HG02943 (cell line): ENCODE data around the gene C4orf51.

Source experiments
- ATAC-seq: cut with Tn5 transposase; IDR thresholded peaks from one replicate; pipeline ENCODE4 v1.9.1; 2021; ENCODE audit warnings: mild to moderate bottlenecking, low read depth, moderate library complexity; ENCODE audit not compliant: unreplicated experiment

Gene C4orf51

DNA sequence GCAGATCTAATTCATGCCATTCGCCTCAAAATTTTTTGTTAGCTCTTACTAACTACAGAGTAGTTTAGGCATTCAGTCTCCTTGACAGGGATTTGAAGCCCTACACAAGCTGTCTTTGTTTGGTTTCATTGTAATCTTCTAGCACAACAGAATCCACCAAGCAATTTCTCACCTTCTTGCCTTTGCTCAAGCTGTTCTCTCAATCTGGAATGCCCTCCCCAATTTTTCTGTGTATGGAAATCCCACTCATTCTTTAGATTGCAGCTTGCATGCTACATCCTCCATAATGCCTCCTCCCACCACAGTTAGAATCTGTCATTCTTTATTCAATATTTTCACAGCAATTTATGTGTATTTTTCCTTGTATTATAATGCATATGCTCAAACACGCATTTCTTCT, 63.7 kb downstream of the C4orf51 start:
- no peak for ATAC-seq

GRCh38 chr4:145755802-145756201, 75.9 kb downstream of the C4orf51 start:
- ATAC-seq = no peak

DNA sequence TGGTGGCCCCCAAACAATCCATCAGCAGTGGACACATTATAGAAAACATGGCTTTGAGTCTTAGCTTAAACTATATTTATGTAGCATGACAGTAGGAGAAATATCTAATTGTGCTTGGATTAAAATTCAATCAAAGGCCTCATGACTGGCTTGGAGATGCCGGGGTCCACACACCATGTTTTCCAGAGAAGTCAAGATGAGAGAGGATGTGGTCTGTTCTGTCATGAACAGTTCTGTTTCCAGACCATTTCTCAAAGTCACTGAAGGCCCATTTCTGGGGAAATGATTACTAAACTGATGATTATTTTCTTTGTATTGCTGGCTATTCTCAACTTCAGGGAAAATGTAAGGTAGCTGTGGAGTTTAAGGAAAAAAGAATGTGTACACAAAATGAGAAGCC, 76.3 kb downstream of the C4orf51 start:
- ATAC-seq = no peak

DNA sequence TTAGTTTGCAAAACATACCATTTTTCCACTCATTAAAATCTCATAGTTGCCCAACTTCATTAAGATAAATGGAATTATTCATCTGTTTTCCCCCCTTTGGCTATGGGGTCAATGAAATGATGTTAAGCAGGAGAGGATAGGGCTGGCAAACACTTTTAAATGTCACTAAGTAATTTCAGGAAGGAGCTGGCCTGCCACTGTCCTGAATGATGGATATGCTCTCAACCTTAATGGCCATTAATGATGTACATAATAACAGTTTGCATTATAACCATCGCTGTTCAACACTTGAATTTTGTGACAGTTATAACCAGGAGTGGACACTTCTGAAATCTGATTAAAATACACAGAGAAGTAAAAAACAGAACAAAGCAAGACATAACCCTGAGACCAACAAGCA, 77.2 kb downstream of the C4orf51 start:
- ATAC-seq = no peak

DNA sequence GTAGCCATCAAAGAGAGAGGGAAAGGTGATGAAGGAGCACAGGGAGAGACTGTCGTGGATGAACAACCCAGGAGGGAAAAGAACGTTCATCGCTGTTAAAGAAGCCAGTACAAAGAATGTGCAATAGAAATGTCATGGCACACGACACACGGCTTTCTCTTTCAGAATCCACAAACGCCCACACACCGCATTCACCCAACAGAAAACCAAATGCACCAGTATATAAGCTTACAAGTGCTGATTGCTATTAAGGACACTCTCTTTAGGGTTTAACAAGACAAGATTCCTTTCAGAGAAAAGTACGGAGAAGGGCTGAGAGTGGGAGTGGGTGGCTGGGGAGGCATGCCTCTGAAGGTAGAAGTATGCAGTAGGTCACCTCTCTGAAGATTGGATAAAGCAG, 80.2 kb downstream of the C4orf51 start:
- no peak for ATAC-seq

GRCh38 chr4:145760961-145761929, 81.3 kb downstream of the C4orf51 start:
- ATAC-seq = no peak

DNA sequence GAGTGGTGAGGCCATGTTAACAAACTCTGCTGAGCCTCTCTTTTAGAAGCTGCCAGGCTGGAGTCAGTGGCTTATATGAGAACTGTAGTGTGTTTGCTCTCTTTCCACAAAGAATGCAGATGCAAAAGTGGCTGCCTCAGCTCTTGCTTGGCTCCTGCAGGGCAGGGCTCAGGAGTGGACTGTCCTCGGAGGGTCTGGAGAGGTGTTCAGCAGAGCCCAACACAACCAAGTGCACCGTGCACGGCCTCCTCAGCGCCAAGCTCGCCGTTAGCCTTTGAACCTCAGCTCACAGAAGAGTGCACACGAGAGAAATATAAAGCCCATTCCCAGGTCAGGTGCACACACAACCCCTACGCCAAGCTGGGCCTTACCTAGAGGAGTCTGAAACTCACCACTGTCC, 82.8 kb downstream of the C4orf51 start:
- no peak for ATAC-seq

DNA sequence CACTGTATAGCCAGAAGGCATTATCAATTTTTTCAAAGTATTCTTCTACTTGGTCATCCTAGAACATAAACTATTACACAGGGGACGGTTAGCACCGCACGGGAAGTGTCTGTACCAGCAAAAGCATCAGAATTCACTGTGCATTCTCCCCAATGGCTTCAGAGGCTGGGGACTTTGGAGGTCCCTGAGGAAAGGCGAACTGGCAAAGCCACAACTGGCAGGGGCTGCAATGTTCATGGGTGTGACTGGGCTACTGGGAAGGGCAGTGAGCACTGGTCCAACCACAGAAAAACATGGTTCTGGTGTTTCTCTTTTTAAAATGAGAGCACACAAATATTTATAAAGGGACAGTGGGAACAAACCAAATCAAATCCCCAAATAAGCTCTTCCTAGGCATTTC, 83.5 kb downstream of the C4orf51 start:
- no peak for ATAC-seq

GRCh38 chr4:145766273-145766672, 86.3 kb downstream of the C4orf51 start:
- ATAC-seq = no peak

DNA sequence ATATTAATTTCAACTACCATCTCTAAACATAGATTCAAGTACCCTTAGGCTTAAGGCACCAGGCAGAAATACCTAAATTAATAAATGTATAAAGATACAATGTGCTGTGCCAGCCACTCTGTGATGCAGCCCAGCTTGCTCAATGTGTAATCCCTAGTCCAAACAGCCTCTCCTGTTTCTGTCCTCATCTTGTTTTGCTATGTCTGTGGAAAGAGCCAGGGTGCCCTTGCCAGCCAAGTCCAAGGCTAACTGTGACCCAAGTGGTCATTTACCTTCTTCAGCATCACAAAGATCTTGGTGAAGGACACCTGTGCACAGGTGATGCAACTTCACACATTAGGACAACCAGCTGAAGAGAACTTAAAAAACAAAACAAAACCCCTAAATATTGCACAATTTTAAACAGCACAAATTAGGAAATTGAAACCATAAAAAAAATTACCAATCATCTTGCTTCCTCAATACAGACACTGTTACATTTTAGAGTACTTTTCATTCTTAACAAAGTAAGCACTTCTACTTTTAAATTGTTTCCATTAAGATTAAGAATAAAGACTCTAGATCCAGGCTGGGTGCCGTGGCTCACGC, 89.6 kb downstream of the C4orf51 start:
- ATAC-seq = no peak

- no peak for ATAC-seq
These were observed 90.2 kb downstream of the C4orf51 start for GRCh38 chr4:145770124-145770523.

- ATAC-seq = no peak
These were observed 92.4 kb downstream of the C4orf51 start for GRCh38 chr4:145772347-145772746.

DNA sequence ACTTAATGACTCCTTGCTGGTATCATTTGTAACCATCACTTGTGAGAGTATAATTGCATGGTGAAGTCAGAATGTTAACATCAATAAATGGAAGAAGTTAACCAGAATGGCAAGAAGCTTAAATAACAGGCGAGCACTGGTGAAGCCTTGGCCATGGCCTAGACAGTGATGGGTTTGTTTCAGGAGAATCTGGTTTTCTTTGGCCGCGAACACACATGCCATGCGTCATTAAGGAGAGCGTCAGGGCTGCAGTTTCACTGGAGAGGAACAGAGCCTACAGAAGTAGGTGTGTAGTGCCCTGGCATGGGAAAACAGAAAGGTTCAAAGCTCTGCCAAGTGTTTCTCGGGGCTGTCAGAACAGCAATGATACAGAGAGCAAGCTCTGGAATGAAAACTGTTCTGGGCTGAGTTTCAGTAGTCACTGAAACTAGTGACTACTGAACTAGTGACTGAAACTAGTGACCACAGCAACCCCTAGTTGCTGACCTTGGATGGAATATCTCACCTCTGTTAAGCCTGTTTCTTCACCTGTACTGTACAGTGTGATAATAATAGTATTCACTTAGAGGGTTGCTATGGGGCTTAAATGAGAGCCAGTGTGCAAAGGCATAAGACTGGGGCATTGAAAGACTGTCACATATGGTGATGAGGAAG, 93.8 kb downstream of the C4orf51 start:
- ATAC-seq = peak; percentile 89

DNA sequence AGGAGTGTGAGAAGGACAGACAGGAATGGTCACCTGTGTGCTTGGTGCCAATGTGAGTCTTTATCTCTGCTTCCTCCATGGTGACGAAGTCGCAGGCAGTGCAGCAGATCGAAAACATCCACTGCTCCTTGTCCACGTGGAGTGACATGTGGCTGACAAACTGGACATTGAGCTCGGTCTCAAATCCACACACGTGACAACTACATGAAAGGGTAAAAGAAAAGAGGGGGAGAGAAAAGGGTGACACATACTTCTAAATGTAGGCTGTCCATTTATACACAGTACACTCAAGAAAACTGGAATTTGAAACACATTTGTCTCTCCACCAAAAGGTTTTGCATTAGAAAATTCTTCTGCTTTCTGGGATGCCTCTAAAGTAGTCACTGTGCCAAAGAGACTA, 94.5 kb downstream of the C4orf51 start:
- no peak for ATAC-seq

- ATAC-seq = no peak
These were observed 95.5 kb downstream of the C4orf51 start for GRCh38 chr4:145775406-145775805.

GRCh38 chr4:145776208-145776607, 96.3 kb downstream of the C4orf51 start:
- no peak for ATAC-seq

DNA sequence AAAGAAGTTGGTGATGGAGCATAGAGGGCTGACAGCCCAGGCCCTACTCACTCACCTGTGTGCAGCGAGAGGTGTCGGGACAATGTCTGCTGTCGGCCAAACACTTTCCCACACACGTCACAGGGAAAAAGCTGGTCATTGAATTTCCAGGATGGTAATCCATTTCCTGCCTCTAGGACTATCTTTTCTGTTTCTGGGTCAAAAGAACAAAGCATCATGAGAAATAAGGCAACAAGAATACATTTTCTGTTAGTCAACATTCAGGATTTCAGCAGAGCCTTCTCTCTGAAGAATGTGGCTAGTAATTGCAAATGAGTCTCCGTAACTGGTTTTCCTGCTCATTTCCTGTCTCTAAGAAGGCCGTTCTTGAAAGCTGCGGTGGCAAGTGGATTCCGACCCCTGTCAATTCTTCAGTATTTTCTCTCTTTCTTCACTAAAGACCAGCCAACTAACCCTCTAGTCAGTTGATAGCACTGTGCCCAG, 99.4 kb downstream of the C4orf51 start:
- ATAC-seq = no peak

- ATAC-seq = no peak
These were observed 101.4 kb downstream of the C4orf51 start for GRCh38 chr4:145781351-145781750.
